Left ventricle myocardium inferior (tissue), 1 donor: ENCODE results near the gene PHACTR4. TPM values are rescaled to one million over a fixed set of nuclear protein-coding genes. Genes with fewer than 3 reads are reported as not detected.

Source experiments
- DNase-seq: peaks from one replicate; pipeline ENCODE4 v3.0.0-alpha.2; 2020
- H3K27ac ChIP-seq: fragments of 200-600 bp; replicated peaks from 2 replicates; pipeline ENCODE4 v1.8.0; 2021
- H3K27me3 ChIP-seq: fragments of 200-600 bp; 2 replicates; pipeline ENCODE4 v1.8.0; 2021; ENCODE audit warnings: low read depth
- H3K36me3 ChIP-seq: fragments of 200-600 bp; 2 replicates; pipeline ENCODE4 v1.8.0; 2021
- H3K4me1 ChIP-seq: fragments of 200-600 bp; 2 replicates; pipeline ENCODE4 v1.8.0; 2021
- H3K4me3 ChIP-seq: fragments of 200-600 bp; 2 replicates; pipeline ENCODE4 v1.8.0; 2021; ENCODE audit warnings: mild to moderate bottlenecking, moderate library complexity
- H3K9me3 ChIP-seq: fragments of 200-600 bp; replicated peaks from 2 replicates; pipeline ENCODE4 v1.8.0; 2021
- intact Hi-C: fragments of 100-400 bp; cut with micrococcal nuclease; formaldehyde crosslinking; loops from one replicate; pipeline ENCODE4 v1.11.0; 2022
- total RNA-seq: library from RNA; stranded (reverse); fragmentation: NEBNext Ultra II Directional; extraction: Animal tissue kit (Norgen Biotek cat#: 25700); gene quantifications from one replicate; pipeline ENCODE4 v1.2.1, GENCODE V29; 2021
- TF ChIP-seq, protein P1 (sequence below): fragments of 200-600 bp; IDR thresholded peaks from 2 replicates; pipeline ENCODE4 v1.8.0; 2021; ENCODE audit warnings: antibody characterized with exemption, mild to moderate bottlenecking, borderline replicate concordance
- donor health status: DM: no; HTN: yes; CAD: no; lungs with severe emphysema.

Gene PHACTR4
- total RNA-seq, 1 donor from 2014 or later: 13.6 TPM

DNA sequence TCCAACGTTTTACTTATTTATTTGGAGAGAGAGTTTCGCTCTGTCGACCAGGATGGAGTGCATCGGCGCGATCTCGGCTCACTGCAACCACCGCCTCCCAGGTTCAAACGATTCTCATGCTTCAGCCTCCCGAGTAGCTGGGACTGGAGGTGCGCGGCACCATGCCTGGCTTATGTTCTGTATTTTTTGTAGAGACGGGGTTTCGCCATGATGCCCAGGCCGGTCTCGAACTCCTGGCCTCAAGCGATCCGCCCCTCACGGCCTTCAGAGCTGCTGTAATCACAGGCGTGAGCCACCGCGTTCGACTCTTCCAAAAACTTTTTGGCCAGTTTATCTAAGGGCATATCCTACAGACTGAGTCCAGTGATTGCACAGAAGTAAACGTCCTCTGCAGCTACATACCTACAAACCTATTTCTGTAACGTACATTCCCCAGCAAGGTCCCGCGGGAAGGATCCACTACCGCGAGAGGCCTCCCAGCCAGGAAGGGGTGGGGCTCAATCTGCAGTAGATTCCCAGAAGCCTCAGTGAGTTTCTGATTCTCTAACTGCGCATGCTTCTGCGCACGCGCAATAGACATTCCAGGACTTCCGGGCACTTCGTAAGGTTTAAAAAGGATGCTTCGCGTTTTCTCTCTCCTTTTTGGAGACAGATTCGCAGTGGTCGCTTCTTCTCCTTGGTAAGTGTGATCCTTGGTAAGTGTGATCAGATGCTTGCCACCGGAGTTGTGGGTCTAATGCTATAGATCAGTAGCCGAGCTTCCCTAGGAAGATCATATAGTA lies 136.1 kb downstream of the PHACTR4 start, which contains the start of gene RCC1:
Gene RCC1 (plus strand): TSS at position 638 of the 782 bp plus-strand sequence. CDS start 23,824 bp downstream, outside the sequence.
- H3K9me3 ChIP-seq: no peaks in the 10 kb centered on the region
- H3K4me1 ChIP-seq: peaks cover 56% of the 10 kb centered on the region
- H3K27ac ChIP-seq: peak within 1 kb of the TSS; percentile 96
- TF ChIP-seq, protein P1, sequence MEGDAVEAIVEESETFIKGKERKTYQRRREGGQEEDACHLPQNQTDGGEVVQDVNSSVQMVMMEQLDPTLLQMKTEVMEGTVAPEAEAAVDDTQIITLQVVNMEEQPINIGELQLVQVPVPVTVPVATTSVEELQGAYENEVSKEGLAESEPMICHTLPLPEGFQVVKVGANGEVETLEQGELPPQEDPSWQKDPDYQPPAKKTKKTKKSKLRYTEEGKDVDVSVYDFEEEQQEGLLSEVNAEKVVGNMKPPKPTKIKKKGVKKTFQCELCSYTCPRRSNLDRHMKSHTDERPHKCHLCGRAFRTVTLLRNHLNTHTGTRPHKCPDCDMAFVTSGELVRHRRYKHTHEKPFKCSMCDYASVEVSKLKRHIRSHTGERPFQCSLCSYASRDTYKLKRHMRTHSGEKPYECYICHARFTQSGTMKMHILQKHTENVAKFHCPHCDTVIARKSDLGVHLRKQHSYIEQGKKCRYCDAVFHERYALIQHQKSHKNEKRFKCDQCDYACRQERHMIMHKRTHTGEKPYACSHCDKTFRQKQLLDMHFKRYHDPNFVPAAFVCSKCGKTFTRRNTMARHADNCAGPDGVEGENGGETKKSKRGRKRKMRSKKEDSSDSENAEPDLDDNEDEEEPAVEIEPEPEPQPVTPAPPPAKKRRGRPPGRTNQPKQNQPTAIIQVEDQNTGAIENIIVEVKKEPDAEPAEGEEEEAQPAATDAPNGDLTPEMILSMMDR: no peak
- intact Hi-C loops: no loop called here
- H3K27me3 ChIP-seq: no peaks in the 10 kb centered on the region
- peak; percentile 97 for DNase-seq
- H3K4me3 ChIP-seq: peak within 1 kb of the TSS; percentile 86
- peaks cover 28% of the 10 kb centered on the region for H3K36me3 ChIP-seq

DNA sequence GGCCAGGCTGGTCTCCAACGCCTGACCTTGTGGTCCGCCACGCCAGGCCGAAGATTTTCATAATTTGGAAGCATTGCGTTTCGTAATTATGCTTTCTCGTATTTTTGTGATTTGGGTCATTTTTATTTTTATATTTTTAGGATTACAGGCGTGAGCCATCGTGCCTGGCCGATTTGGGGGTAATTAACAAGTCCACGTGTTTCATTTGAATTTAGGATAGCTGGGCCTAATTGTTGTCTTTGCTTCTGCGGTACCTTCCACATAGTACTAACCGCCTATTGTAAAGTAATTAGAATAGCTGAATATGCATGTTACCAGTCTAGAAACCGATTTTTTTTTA lies 137.3 kb downstream of the PHACTR4 start:
- TF ChIP-seq, protein P1: no peak
- intact Hi-C loops: no loop called here

DNA sequence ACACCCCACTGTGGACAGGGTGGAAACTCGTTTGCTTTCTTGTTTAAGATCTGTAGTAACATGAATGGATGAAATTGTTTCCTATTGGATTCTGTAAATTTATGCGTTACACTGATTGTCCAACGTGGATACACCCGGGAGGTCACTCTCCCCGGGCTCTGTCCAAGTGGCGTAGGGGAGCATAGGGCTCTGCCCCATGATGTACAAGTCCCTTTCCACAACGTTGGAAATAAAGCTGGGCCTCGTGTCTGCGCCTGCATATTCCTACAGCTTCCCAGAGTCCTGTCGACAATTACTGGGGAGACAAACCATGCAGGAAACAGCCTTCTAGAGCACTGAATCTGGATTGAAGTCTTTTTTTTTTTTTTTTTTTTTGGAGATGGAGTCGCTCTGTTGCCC lies 137.7 kb downstream of the PHACTR4 start:
- Histone ChIP-seq H3K4me1 (peaks cover 66% of the 10 kb centered on the region), H3K27ac (peak overlapping the region; percentile 96), H3K27me3 (no peaks in the 10 kb centered on the region), H3K4me3 (peak overlapping the region; percentile 86), H3K9me3 (no peaks in the 10 kb centered on the region), H3K36me3 (peaks cover 45% of the 10 kb centered on the region)
- no peak for DNase-seq
- intact Hi-C loops: no loop called here
- TF ChIP-seq, protein P1: no peak

More for the DNA sequence above, 137.3 kb downstream of the PHACTR4 start:
- peaks cover 62% of the 10 kb centered on the region for H3K4me1 ChIP-seq
- no peak for DNase-seq
- H3K9me3 ChIP-seq: no peaks in the 10 kb centered on the region
- peak overlapping the region; percentile 86 for H3K4me3 ChIP-seq
- peak overlapping the region; percentile 96 for H3K27ac ChIP-seq
- H3K36me3 ChIP-seq: peaks cover 41% of the 10 kb centered on the region
- no peaks in the 10 kb centered on the region for H3K27me3 ChIP-seq

DNA sequence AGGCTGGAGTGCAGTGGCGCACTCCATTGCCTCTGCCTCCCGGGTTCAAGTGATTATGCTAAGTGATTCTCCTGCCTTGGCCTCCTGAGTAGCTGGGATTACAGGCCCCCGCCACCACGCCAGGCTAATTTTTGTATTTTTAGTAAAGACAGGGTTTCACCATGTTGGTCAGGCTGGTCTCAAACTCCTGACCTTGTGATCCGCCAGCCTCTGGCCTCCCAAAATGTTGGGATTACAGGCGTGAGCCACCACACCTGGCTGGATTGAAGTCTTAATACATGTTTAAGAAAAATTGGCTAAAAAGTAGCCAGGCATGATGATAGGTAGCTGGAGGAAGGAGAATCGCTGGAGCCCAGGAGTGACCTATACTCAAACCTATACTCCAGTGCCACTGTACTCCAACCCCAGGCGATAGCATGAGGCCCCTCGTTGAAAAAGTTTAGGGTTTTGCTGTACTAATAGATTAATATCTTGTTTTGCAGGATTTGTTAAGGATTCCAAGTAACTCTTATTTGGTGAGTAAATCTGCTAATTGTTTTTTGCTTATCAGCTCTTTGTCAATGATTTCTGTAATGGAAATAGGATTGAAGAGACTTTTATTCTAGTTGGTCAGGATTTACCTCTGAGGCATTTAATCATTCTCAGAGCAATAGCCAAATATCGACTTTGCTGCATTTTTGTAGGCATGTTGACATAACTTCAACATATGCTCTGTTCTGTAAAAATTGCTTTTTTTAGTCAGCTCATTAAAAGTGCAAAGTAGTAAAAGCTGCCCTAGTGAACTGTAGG lies 138.3 kb downstream of the PHACTR4 start:
- peak overlapping the region; percentile 96 for H3K27ac ChIP-seq
- TF ChIP-seq, protein P1: no peak
- peaks cover 66% of the 10 kb centered on the region for H3K4me1 ChIP-seq
- H3K36me3 ChIP-seq: peaks cover 51% of the 10 kb centered on the region
- DNase-seq: no peak
- intact Hi-C loops: no loop called here
- peak overlapping the region; percentile 86 for H3K4me3 ChIP-seq
- no peaks in the 10 kb centered on the region for H3K27me3 ChIP-seq
- H3K9me3 ChIP-seq: no peaks in the 10 kb centered on the region

DNA sequence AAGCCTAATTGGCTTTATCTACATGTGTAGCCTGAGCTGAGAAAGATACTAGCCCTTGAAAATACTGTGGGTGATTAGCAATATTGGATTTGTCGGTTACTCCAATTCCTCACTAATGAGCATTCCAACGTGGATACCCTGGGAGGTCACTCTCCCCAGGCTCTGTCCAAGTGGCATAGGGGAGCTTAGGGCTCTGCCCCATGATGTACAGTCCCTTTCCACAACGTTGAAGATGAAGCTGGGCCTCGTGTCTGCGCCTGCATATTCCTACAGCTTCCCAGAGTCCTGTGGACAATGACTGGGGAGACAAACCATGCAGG lies 138.9 kb downstream of the PHACTR4 start:
- intact Hi-C loops: no loop called here
- peaks cover 56% of the 10 kb centered on the region for H3K36me3 ChIP-seq
- peak overlapping the region; percentile 86 for H3K4me3 ChIP-seq
- TF ChIP-seq, protein P1: no peak
- no peaks in the 10 kb centered on the region for H3K27me3 ChIP-seq
- H3K4me1 ChIP-seq: peaks cover 66% of the 10 kb centered on the region
- H3K27ac ChIP-seq: peak overlapping the region; percentile 96
- DNase-seq: no peak
- no peaks in the 10 kb centered on the region for H3K9me3 ChIP-seq
